ENCODE data around the gene RTCA. TPM values are rescaled to one million over a fixed set of nuclear protein-coding genes. Genes with fewer than 3 reads are reported as not detected.
"Not testable (repeated sequence)": the region's sequence is repeated elsewhere in the genome, so short reads cannot be mapped to it uniquely, and the experiment has no call there.

Gene RTCA
- total and polyA plus RNA-seq, 2 donors (not counting 1 experiment from before 2014, with no cell fraction given) = 15.7 to 31.0 TPM

GRCh38 chr1:100332331-100332730 lies 66.3 kb downstream of the RTCA start:
- ChIA-PET POLR2A (no interaction called here), CTCF (no interaction called here)
- TF ChIP-seq, protein P1, sequence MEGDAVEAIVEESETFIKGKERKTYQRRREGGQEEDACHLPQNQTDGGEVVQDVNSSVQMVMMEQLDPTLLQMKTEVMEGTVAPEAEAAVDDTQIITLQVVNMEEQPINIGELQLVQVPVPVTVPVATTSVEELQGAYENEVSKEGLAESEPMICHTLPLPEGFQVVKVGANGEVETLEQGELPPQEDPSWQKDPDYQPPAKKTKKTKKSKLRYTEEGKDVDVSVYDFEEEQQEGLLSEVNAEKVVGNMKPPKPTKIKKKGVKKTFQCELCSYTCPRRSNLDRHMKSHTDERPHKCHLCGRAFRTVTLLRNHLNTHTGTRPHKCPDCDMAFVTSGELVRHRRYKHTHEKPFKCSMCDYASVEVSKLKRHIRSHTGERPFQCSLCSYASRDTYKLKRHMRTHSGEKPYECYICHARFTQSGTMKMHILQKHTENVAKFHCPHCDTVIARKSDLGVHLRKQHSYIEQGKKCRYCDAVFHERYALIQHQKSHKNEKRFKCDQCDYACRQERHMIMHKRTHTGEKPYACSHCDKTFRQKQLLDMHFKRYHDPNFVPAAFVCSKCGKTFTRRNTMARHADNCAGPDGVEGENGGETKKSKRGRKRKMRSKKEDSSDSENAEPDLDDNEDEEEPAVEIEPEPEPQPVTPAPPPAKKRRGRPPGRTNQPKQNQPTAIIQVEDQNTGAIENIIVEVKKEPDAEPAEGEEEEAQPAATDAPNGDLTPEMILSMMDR (IDR thresholded peaks at IDR 0.05) = no peak
- no peaks in the 10 kb centered on the region for H3K4me1 Mint-ChIP-seq
- intact Hi-C loops (cut with micrococcal nuclease) = no loop called here
- no peak for ATAC-seq (ENCODE audit: low read depth)
- no peaks in the 10 kb centered on the region for H3K79me2 ChIP-seq (ENCODE audit: control insufficient read depth, insufficient read depth, low read length)
- H3K9me3 Mint-ChIP-seq (ENCODE audit: insufficient read depth) = no peaks in the 10 kb centered on the region
- H3K27ac ChIP-seq (ENCODE audit: low read length in 2 of 2) = no peak overlapping the region
- peaks cover 27% of the 10 kb centered on the region for H3K27me3 Mint-ChIP-seq
- 100% methylated on average over 4 of the region's 9 CpGs for WGBS (ENCODE audit: insufficient coverage)
- H3K9me3 ChIP-seq (ENCODE audit: control extremely low read depth in 1 of 3, control insufficient read depth in 2 of 3, insufficient read depth in 1 of 3, low read length in 2 of 3) = no peaks in the 10 kb centered on the region
- no peak overlapping the region for H3K4me3 ChIP-seq (ENCODE audit: control extremely low read depth in 1 of 5, extremely low read depth in 1 of 5, insufficient read depth in 1 of 5, low read depth in 2 of 5, low read length in 4 of 5)
- H3K9ac ChIP-seq (ENCODE audit: low read length) = no peak overlapping the region
- no peak overlapping the region for H3K27ac Mint-ChIP-seq
- H3K36me3 ChIP-seq (replicated peaks in 1 of 2; ENCODE audit: control extremely low read depth in 1 of 2, control insufficient read depth in 1 of 2, extremely low read depth in 1 of 2, insufficient read depth in 2 of 2, low read length in 1 of 2) = no peaks in the 10 kb centered on the region
- no peaks in the 10 kb centered on the region for H3K4me1 ChIP-seq (ENCODE audit: control insufficient read depth in 2 of 2, insufficient read depth in 2 of 2, low read length in 2 of 2)
- peaks cover 0 to 6% (median 2%) of the 10 kb centered on the region in 4 experiments for H3K27me3 ChIP-seq (replicated peaks in 1 of 4; ENCODE audit: control extremely low read depth in 1 of 4, control insufficient read depth in 3 of 4, insufficient read depth in 4 of 4, low read length in 3 of 4)
- DNase-seq = no peak
- H2AFZ ChIP-seq (ENCODE audit: insufficient read depth, low read depth, low read length, poor library complexity, severe bottlenecking) = no peak overlapping the region
- H4K20me1 ChIP-seq (ENCODE audit: control insufficient read depth, insufficient read depth, low read length, poor library complexity, severe bottlenecking) = no peaks in the 10 kb centered on the region
- H3K4me3 Mint-ChIP-seq = no peak overlapping the region
- H3K4me2 ChIP-seq (replicated peaks; ENCODE audit: low read depth, low read length, poor library complexity, severe bottlenecking) = no peak overlapping the region

GRCh38 chr1:100335436-100335835 lies 69.4 kb downstream of the RTCA start:
- ChIA-PET POLR2A (no interaction called here), CTCF (interaction anchor here (0.5 kb wide), 1 partner anchor 350 kb away, joined by 5 read pairs; no protein-coding TSS in a partner anchor)
- no peaks in the 10 kb centered on the region for H3K79me2 ChIP-seq (ENCODE audit: control insufficient read depth, insufficient read depth, low read length)
- peaks cover 0 to 6% (median 2%) of the 10 kb centered on the region in 4 experiments for H3K27me3 ChIP-seq (replicated peaks in 1 of 4; ENCODE audit: control extremely low read depth in 1 of 4, control insufficient read depth in 3 of 4, insufficient read depth in 4 of 4, low read length in 3 of 4)
- H3K4me1 ChIP-seq (ENCODE audit: control insufficient read depth in 2 of 2, insufficient read depth in 2 of 2, low read length in 2 of 2) = no peaks in the 10 kb centered on the region
- no peak for TF ChIP-seq EZH2 (IDR thresholded peaks at IDR 0.05; ENCODE audit: borderline replicate concordance, insufficient read depth, low read depth, low read length, poor library complexity, severe bottlenecking)
- TF ChIP-seq, protein P1 (IDR thresholded peaks at IDR 0.05) = no peak
- DNase-seq (no peak), ATAC-seq (ENCODE audit: low read depth) (no peak)
- H3K36me3 ChIP-seq (replicated peaks in 1 of 2; ENCODE audit: control extremely low read depth in 1 of 2, control insufficient read depth in 1 of 2, extremely low read depth in 1 of 2, insufficient read depth in 2 of 2, low read length in 1 of 2) = no peaks in the 10 kb centered on the region
- no peaks in the 10 kb centered on the region for H3K9me3 ChIP-seq (ENCODE audit: control extremely low read depth in 1 of 3, control insufficient read depth in 2 of 3, insufficient read depth in 1 of 3, low read length in 2 of 3)
- WGBS (ENCODE audit: insufficient coverage) = 80% methylated on average over 1 of the region's 1 CpG
- no peak overlapping the region for H3K27ac Mint-ChIP-seq
- intact Hi-C loops (cut with micrococcal nuclease) = no loop called here
- H3K4me2 ChIP-seq (replicated peaks; ENCODE audit: low read depth, low read length, poor library complexity, severe bottlenecking) = no peak overlapping the region
- H3K4me3 Mint-ChIP-seq = no peak overlapping the region
- no peak overlapping the region for H3K4me3 ChIP-seq (ENCODE audit: control extremely low read depth in 1 of 5, extremely low read depth in 1 of 5, insufficient read depth in 1 of 5, low read depth in 2 of 5, low read length in 4 of 5)
- no peaks in the 10 kb centered on the region for H4K20me1 ChIP-seq (ENCODE audit: control insufficient read depth, insufficient read depth, low read length, poor library complexity, severe bottlenecking)
- H3K27me3 Mint-ChIP-seq = peaks cover 30% of the 10 kb centered on the region
- no peak overlapping the region for H2AFZ ChIP-seq (ENCODE audit: insufficient read depth, low read depth, low read length, poor library complexity, severe bottlenecking)
- no peaks in the 10 kb centered on the region for H3K4me1 Mint-ChIP-seq
- no peak overlapping the region for H3K9ac ChIP-seq (ENCODE audit: low read length)
- no peaks in the 10 kb centered on the region for H3K9me3 Mint-ChIP-seq (ENCODE audit: insufficient read depth)
- H3K27ac ChIP-seq (ENCODE audit: low read length in 2 of 2) = no peak overlapping the region

- H3K27me3 ChIP-seq (replicated peaks in 1 of 4; ENCODE audit: control extremely low read depth in 1 of 4, control insufficient read depth in 3 of 4, insufficient read depth in 4 of 4, low read length in 3 of 4); H3K27ac ChIP-seq (ENCODE audit: low read length in 2 of 2); H3K9ac ChIP-seq (ENCODE audit: low read length); H3K9me3 ChIP-seq (ENCODE audit: control extremely low read depth in 1 of 3, control insufficient read depth in 2 of 3, insufficient read depth in 1 of 3, low read length in 2 of 3); H3K79me2 ChIP-seq (ENCODE audit: control insufficient read depth, insufficient read depth, low read length); H3K27ac Mint-ChIP-seq; H3K4me2 ChIP-seq (replicated peaks; ENCODE audit: low read depth, low read length, poor library complexity, severe bottlenecking); CTCF ChIA-PET; H3K4me1 Mint-ChIP-seq; H2AFZ ChIP-seq (ENCODE audit: insufficient read depth, low read depth, low read length, poor library complexity, severe bottlenecking); DNase-seq; H3K36me3 ChIP-seq (replicated peaks in 1 of 2; ENCODE audit: control extremely low read depth in 1 of 2, control insufficient read depth in 1 of 2, extremely low read depth in 1 of 2, insufficient read depth in 2 of 2, low read length in 1 of 2); intact Hi-C loops (cut with micrococcal nuclease); H4K20me1 ChIP-seq (ENCODE audit: control insufficient read depth, insufficient read depth, low read length, poor library complexity, severe bottlenecking); H3K4me1 ChIP-seq (ENCODE audit: control insufficient read depth in 2 of 2, insufficient read depth in 2 of 2, low read length in 2 of 2); ATAC-seq (ENCODE audit: low read depth); H3K9me3 Mint-ChIP-seq (ENCODE audit: insufficient read depth); H3K4me3 ChIP-seq (ENCODE audit: control extremely low read depth in 1 of 5, extremely low read depth in 1 of 5, insufficient read depth in 1 of 5, low read depth in 2 of 5, low read length in 4 of 5); H3K4me3 Mint-ChIP-seq; POLR2A ChIA-PET: not testable (repeated sequence)
- peaks cover 25% of the 10 kb centered on the region for H3K27me3 Mint-ChIP-seq
- no CpG with 5 or more reads among the region's 5 CpGs for WGBS (ENCODE audit: insufficient coverage)
These were observed 71.9 kb downstream of the RTCA start for GRCh38 chr1:100337878-100338277.
